Measurements from ENCODE around the gene C6orf15.

DNA sequence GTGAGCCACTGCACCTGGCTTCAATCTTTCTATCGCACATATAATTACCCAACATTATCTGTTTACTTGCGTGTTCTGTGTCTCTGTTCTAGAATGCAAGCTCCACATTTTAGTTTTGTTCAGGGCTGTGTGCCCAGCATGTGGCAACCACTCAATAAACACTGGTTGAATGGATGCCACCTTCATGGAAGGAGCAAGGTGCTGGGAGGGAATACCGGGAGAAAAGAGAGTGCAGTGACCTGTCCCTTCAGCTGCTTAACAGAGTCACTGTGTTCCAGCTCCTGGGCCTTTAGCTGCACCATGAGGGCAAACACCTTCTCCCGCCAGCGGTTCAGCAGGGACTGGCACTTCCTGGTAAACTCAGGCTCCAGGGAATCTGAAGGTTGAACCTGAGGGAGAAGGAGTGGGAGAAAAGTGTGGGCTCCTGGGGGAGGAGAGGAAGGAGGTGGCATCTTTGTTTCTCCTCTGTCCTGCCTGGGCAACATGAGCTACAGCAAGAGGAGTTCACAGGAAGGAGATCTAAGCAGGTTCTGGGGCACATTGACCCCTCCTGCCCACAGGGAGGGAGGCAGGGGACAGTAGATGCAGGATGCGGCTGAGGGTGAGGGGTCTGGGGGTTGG, 37.6 kb upstream of the C6orf15 start:
- TF ChIP-seq, protein P1, sequence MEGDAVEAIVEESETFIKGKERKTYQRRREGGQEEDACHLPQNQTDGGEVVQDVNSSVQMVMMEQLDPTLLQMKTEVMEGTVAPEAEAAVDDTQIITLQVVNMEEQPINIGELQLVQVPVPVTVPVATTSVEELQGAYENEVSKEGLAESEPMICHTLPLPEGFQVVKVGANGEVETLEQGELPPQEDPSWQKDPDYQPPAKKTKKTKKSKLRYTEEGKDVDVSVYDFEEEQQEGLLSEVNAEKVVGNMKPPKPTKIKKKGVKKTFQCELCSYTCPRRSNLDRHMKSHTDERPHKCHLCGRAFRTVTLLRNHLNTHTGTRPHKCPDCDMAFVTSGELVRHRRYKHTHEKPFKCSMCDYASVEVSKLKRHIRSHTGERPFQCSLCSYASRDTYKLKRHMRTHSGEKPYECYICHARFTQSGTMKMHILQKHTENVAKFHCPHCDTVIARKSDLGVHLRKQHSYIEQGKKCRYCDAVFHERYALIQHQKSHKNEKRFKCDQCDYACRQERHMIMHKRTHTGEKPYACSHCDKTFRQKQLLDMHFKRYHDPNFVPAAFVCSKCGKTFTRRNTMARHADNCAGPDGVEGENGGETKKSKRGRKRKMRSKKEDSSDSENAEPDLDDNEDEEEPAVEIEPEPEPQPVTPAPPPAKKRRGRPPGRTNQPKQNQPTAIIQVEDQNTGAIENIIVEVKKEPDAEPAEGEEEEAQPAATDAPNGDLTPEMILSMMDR (IDR thresholded peaks at IDR 0.05): no peak
- no peak for TF ChIP-seq POLR2A (IDR thresholded peaks at IDR 0.05)
